ENCODE data around the gene GALNT2.

Gene GALNT2

GRCh38 chr1:230224101-230224960 is 157.3 kb downstream of the GALNT2 start:
- no peak for TF ChIP-seq CTCF (IDR thresholded peaks at IDR 0.05; ENCODE audit: control insufficient read depth, extremely low read depth, insufficient read depth)
- no peak overlapping the region for H3K4me3 ChIP-seq (ENCODE audit: low read depth, low read length)
- DNase-seq (ENCODE audit: low read depth), result no peak

GRCh38 chr1:230226007-230226800 is 159.2 kb downstream of the GALNT2 start:
- TF ChIP-seq CTCF (IDR thresholded peaks at IDR 0.05; ENCODE audit: control insufficient read depth, extremely low read depth, insufficient read depth), result no peak
- no peak for DNase-seq (ENCODE audit: low read depth)
- H3K4me3 ChIP-seq (ENCODE audit: low read depth, low read length), result no peak overlapping the region

GRCh38 chr1:230226814-230227213 is 159.8 kb downstream of the GALNT2 start:
- no peak overlapping the region for H3K4me3 ChIP-seq (ENCODE audit: low read depth, low read length)
- no peak for TF ChIP-seq CTCF (IDR thresholded peaks at IDR 0.05; ENCODE audit: control insufficient read depth, extremely low read depth, insufficient read depth)
- DNase-seq (ENCODE audit: low read depth), result no peak

GRCh38 chr1:230228236-230228897 is 161.3 kb downstream of the GALNT2 start:
- no peak for DNase-seq (ENCODE audit: low read depth)
- TF ChIP-seq CTCF (IDR thresholded peaks at IDR 0.05; ENCODE audit: control insufficient read depth, extremely low read depth, insufficient read depth), result no peak
- H3K4me3 ChIP-seq (ENCODE audit: low read depth, low read length), result no peak overlapping the region

GRCh38 chr1:230230273-230230672 is 163.2 kb downstream of the GALNT2 start:
- H3K4me3 ChIP-seq (ENCODE audit: low read depth, low read length), result no peak overlapping the region
- no peak for TF ChIP-seq CTCF (IDR thresholded peaks at IDR 0.05; ENCODE audit: control insufficient read depth, extremely low read depth, insufficient read depth)
- DNase-seq (ENCODE audit: low read depth), result no peak

GRCh38 chr1:230230948-230231773 is 164.1 kb downstream of the GALNT2 start:
- TF ChIP-seq CTCF (IDR thresholded peaks at IDR 0.05; ENCODE audit: control insufficient read depth, extremely low read depth, insufficient read depth), result no peak
- no peak for DNase-seq (ENCODE audit: low read depth)
- H3K4me3 ChIP-seq (ENCODE audit: low read depth, low read length), result no peak overlapping the region
